Spinal cord (tissue), 10 donors: ENCODE results near the gene CENPT. TPM values are rescaled to one million over a fixed set of nuclear protein-coding genes. Genes with fewer than 3 reads are reported as not detected.

Experiments
- DNase-seq, 6 donors: peaks; one replicate each; pipeline versions ENCODE4 v3.0.0 to v3.0.0-alpha.2; 2013 to 2015; ENCODE audit warnings: low spot score in 6 of 6, low read depth in 4 of 6
- H3K27ac ChIP-seq: one replicate; pipeline ENCODE4 v1.5.1; 2013; ENCODE audit warnings: low read depth, low read length, control low read depth
- H3K27me3 ChIP-seq: one replicate; pipeline ENCODE4 v1.6.1; 2013; ENCODE audit warnings: low read length; ENCODE audit not compliant: control insufficient read depth, insufficient read depth
- H3K36me3 ChIP-seq: one replicate; pipeline ENCODE4 v1.6.1; 2013; ENCODE audit warnings: low read length; ENCODE audit not compliant: control insufficient read depth, insufficient read depth
- H3K4me1 ChIP-seq: one replicate; pipeline ENCODE4 v1.6.1; 2013; ENCODE audit warnings: low read length; ENCODE audit not compliant: control insufficient read depth, insufficient read depth
- H3K4me3 ChIP-seq: one replicate; pipeline ENCODE4 v1.5.1; 2013; ENCODE audit warnings: low read depth, low read length, control low read depth
- H3K9me3 ChIP-seq: one replicate; pipeline ENCODE4 v1.6.1; 2013; ENCODE audit warnings: low read length; ENCODE audit not compliant: control insufficient read depth, insufficient read depth
- WGBS: methylation state at CpG from one replicate; pipeline ENCODE4 v1.1.5; 2013; ENCODE audit warnings: missing lambda C conversion rate; ENCODE audit not compliant: insufficient coverage; 5-methylcytosine and 5-hydroxymethylcytosine counted together
- polyA plus RNA-seq, 2 donors: library from polyadenylated mRNA; unstranded; fragments of 120-200 nt; gene quantifications; one replicate each; pipeline ENCODE4 v1.2.1, GENCODE V29; 2013; ENCODE audit not compliant: insufficient read length in 2 of 2
- total RNA-seq, 2 donors: library from RNA; depleted of rRNA in 1 of 2; stranded (reverse); fragments of 120-200 nt in 1 of 2; fragments of >200 nt in 1 of 2; gene quantifications; one replicate each; pipeline versions ENCODE4 v1.2.3 to v1.2.4, GENCODE V29; 2013 to 2014
- donor health status: healthy.

The CENPT gene
- total and polyA plus RNA-seq, 4 donors, result 22.1 to 79.2 (median 55.4) TPM

- Histone ChIP-seq H3K27ac (no peak overlapping the region), H3K9me3 (no peaks in the 10 kb centered on the region), H3K27me3 (no peaks in the 10 kb centered on the region), H3K4me3 (no peak overlapping the region), H3K36me3 (peaks cover 60% of the 10 kb centered on the region), H3K4me1 (peaks cover 26% of the 10 kb centered on the region)
- no peak for DNase-seq
- 88% methylated on average over 11 of the region's 12 CpGs for WGBS
Measured at GRCh38 chr16:67885545-67885944, 38.1 kb upstream of the CENPT start.

GRCh38 chr16:67884684-67885083, 37.2 kb upstream of the CENPT start, which contains the start of gene NRN1L:
Gene NRN1L (plus strand): TSS chr16:67884885. CDS start chr16:67884904, 19 bp downstream.
- H3K27ac ChIP-seq, result peak within 1 kb of the TSS; percentile 33
- WGBS, result 6% methylated on average over 22 of the region's 22 CpGs
- peaks cover 26% of the 10 kb centered on the region for H3K4me1 ChIP-seq
- peak within 1 kb of the TSS; percentile 7 for H3K4me3 ChIP-seq
- H3K27me3 ChIP-seq, result no peaks in the 10 kb centered on the region
- no peaks in the 10 kb centered on the region for H3K9me3 ChIP-seq
- peak in 5 of 6 donors; percentile 52 to 94 (median 75) for DNase-seq
- H3K36me3 ChIP-seq, result peaks cover 68% of the 10 kb centered on the region

DNA sequence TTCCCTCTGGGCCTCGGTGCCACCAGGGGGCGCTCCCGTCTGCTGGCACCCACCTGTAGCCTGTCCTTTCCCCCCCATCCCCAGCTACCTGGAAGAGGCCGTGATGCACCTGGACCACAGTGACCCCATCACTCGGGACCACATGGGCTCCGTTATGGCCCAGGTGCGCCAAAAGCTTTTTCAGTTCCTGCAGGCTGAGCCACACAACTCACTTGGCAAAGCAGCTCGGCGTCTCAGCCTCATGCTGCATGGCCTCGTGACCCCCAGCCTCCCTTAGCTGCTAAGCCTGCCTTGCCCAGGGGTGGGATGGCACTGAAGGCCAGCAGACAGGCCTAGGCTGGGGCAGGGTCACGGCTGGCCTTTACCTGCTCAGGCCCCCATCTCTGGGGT, 36.4 kb upstream of the CENPT start:
- Histone ChIP-seq H3K27ac (peak overlapping the region; percentile 33), H3K9me3 (no peaks in the 10 kb centered on the region), H3K4me1 (peaks cover 26% of the 10 kb centered on the region), H3K27me3 (no peaks in the 10 kb centered on the region), H3K36me3 (peaks cover 77% of the 10 kb centered on the region), H3K4me3 (no peak overlapping the region)
- peak in 2 of 6 donors; percentile 34 to 57 for DNase-seq
- WGBS, result 59% methylated on average over 11 of the region's 11 CpGs

DNA sequence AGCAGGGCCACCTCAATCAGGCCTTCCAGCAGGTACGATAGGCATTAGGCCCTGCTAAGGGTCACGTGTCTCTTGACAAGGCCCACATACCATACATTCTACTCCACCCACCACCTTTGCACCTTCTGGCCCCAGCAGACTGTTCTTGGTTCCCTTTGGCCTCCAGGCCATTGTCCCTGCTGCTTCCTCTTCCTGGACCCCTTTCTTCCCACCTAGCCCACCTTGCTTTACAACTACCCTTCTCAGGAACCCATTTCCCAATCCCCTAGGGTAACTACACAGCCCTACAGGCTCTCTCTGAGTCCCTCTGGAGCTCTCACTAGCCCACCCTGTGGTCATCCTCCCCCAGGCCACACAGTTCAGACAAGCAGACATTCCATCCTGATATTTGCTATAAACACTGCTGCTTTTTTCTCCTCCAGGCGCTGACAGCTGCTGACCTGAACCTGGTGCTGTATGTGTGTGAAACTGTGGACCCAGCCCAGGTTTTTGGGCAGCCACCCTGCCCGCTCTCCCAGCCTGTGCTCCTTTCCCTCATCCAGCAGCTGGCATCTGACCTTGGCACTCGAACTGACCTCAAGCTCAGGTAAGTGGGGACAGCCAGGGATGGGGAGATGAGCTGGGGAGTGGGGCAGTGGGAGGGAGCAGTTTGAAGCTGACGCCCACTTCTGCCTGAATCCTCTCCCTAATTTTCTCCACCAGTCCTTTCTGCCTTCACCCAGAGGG, 35.8 kb upstream of the CENPT start:
- no peak overlapping the region for H3K4me3 ChIP-seq
- no peaks in the 10 kb centered on the region for H3K27me3 ChIP-seq
- H3K36me3 ChIP-seq, result peaks cover 82% of the 10 kb centered on the region
- 87% methylated on average over 3 of the region's 6 CpGs for WGBS
- H3K27ac ChIP-seq, result no peak overlapping the region
- DNase-seq, result no peak
- H3K9me3 ChIP-seq, result no peaks in the 10 kb centered on the region
- peaks cover 23% of the 10 kb centered on the region for H3K4me1 ChIP-seq

- peaks cover 90% of the 10 kb centered on the region for H3K36me3 ChIP-seq
- H3K9me3 ChIP-seq, result no peaks in the 10 kb centered on the region
- no peak for DNase-seq
- H3K4me3 ChIP-seq, result no peak overlapping the region
- H3K4me1 ChIP-seq, result peaks cover 20% of the 10 kb centered on the region
- WGBS, result 71% methylated on average over 15 of the region's 18 CpGs
- no peak overlapping the region for H3K27ac ChIP-seq
- H3K27me3 ChIP-seq, result no peaks in the 10 kb centered on the region
Measured at GRCh38 chr16:67882374-67883145, 35.1 kb upstream of the CENPT start.

GRCh38 chr16:67881621-67882161, 34.2 kb upstream of the CENPT start:
- Histone ChIP-seq H3K27ac (no peak overlapping the region), H3K4me1 (peaks cover 20% of the 10 kb centered on the region), H3K9me3 (no peaks in the 10 kb centered on the region), H3K36me3 (peaks cover 94% of the 10 kb centered on the region), H3K27me3 (no peaks in the 10 kb centered on the region), H3K4me3 (no peak overlapping the region)
- no peak for DNase-seq
- WGBS, result 92% methylated on average over 17 of the region's 21 CpGs

GRCh38 chr16:67880584-67880983, 33.1 kb upstream of the CENPT start:
- Histone ChIP-seq H3K27ac (no peak overlapping the region), H3K36me3 (peaks cover 94% of the 10 kb centered on the region), H3K9me3 (no peaks in the 10 kb centered on the region), H3K4me1 (peaks cover 20% of the 10 kb centered on the region), H3K27me3 (no peaks in the 10 kb centered on the region), H3K4me3 (no peak overlapping the region)
- DNase-seq, result no peak
- 92% methylated on average over 12 of the region's 13 CpGs for WGBS

- no peak for DNase-seq
- no peaks in the 10 kb centered on the region for H3K9me3 ChIP-seq
- peaks cover 15% of the 10 kb centered on the region for H3K4me1 ChIP-seq
- H3K4me3 ChIP-seq, result no peak overlapping the region
- peaks cover 93% of the 10 kb centered on the region for H3K36me3 ChIP-seq
- 96% methylated on average over 5 of the region's 5 CpGs for WGBS
- no peaks in the 10 kb centered on the region for H3K27me3 ChIP-seq
- H3K27ac ChIP-seq, result no peak overlapping the region
Measured at GRCh38 chr16:67879936-67880335, 32.4 kb upstream of the CENPT start.

GRCh38 chr16:67879462-67879861, 32.0 kb upstream of the CENPT start:
- H3K27ac ChIP-seq, result no peak overlapping the region

More at GRCh38 chr16:67879462-67879861, 32.0 kb upstream of the CENPT start:
- WGBS, result 95% methylated on average over 12 of the region's 12 CpGs
- Histone ChIP-seq H3K4me1 (peaks cover 15% of the 10 kb centered on the region), H3K9me3 (no peaks in the 10 kb centered on the region), H3K36me3 (peaks cover 92% of the 10 kb centered on the region), H3K4me3 (no peak overlapping the region), H3K27me3 (no peaks in the 10 kb centered on the region)
- DNase-seq, result no peak
